HCT116 (cell line): ENCODE results near the gene LRP1B. TPM values are rescaled to one million over a fixed set of nuclear protein-coding genes. Genes with fewer than 3 reads are reported as not detected.
A peak's percentile ranks its signal among the peaks of the same experiment; 100 is the strongest.

Experiments
- ATAC-seq: fragments of 200-7000 bp; cut with Tn5 transposase; 2 replicates; pipeline ENCODE4 v1.9.1; 2020; ENCODE audit warnings: mild to moderate bottlenecking, moderate library complexity
- BruUV-seq: library from RNA; stranded (reverse); fragments of 400-500 nt; replicated peaks from 2 replicates; lab custom pipeline; 2021; lab: Mats Ljungman, UMichigan
- CTCF ChIA-PET: fragments of 300-600 bp; sonication (Branson Sonifier 250); formaldehyde crosslinking; loops from one replicate; lab custom pipeline; 2021; ENCODE audit warnings: antibody characterized with exemption; lab: Charles Lee
- POLR2A ChIA-PET: fragments of 300-600, 350-600 bp; sonication (Branson Sonifier 250); formaldehyde crosslinking; loops from one replicate; lab custom pipeline; 2021; ENCODE audit warnings: antibody characterized with exemption; lab: Charles Lee
- RAD21 ChIA-PET, 2 experiments: fragments of 300-600 bp; sonication (Branson Sonifier 250); formaldehyde crosslinking; loops; one replicate each; lab custom pipeline; 2023; ENCODE audit warnings: low total read pairs in 2 of 2; ENCODE audit not compliant: uncharacterized antibody in 2 of 2, unreplicated experiment in 2 of 2, low non-redundant PET in 1 of 2; lab: Charles Lee
- DNase-seq: peaks from one replicate; pipeline ENCODE4 v3.0.0-alpha.2; 2010; ENCODE audit warnings: low read depth, low spot score
- H2AFZ ChIP-seq: fragments of 200-600 bp; shearing (Covaris generic), sonication (generic); 2 replicates; pipeline ENCODE4 v1.6.1; 2017; ENCODE audit warnings: low read depth, mixed run types, mixed read lengths, antibody characterized with exemption, low read length; ENCODE audit not compliant: poor library complexity, severe bottlenecking
- H3K27ac ChIP-seq: 2 replicates; pipeline ENCODE4 v1.5.1; 2012; ENCODE audit warnings: low read depth, low read length
- H3K27me3 ChIP-seq: fragments of 200-600 bp; sonication (generic); 2 replicates; pipeline ENCODE4 v1.6.1; 2016; ENCODE audit warnings: mixed run types, low read length, mixed read lengths; ENCODE audit not compliant: insufficient read depth
- H3K36me3 ChIP-seq, 2 experiments: fragments of 200-500 bp in 1 of 2; fragments of 200-600 bp in 1 of 2; sonication (Bioruptor generic) in 1 of 2; sonication (generic) in 1 of 2; 2 replicates each; pipeline versions ENCODE4 v1.5.1 to v1.6.1; 2014 to 2016; ENCODE audit warnings: low read length in 2 of 2, inconsistent platforms in 1 of 2, mixed read lengths in 1 of 2, mixed run types in 1 of 2; ENCODE audit not compliant: insufficient read depth in 2 of 2, control insufficient read depth in 1 of 2
- H3K4me1 ChIP-seq, 2 experiments: fragments of 200-600 bp in 1 of 2; sonication (generic) in 1 of 2; 2 replicates each; pipeline versions ENCODE4 v1.5.1 to v1.6.1; 2012 to 2017; ENCODE audit warnings: low read length in 2 of 2, inconsistent platforms in 1 of 2, mild to moderate bottlenecking in 1 of 2, mixed read lengths in 1 of 2, mixed run types in 1 of 2, moderate library complexity in 1 of 2; ENCODE audit not compliant: insufficient read depth in 2 of 2, control insufficient read depth in 1 of 2
- H3K4me2 ChIP-seq: fragments of 200-600 bp; sonication (generic); 2 replicates; pipeline ENCODE4 v1.6.1; 2017; ENCODE audit warnings: mixed run types, low read length, mixed read lengths
- H3K4me3 ChIP-seq, 2 experiments: fragments of 200-600 bp in 1 of 2; sonication (generic) in 1 of 2; replicated peaks in 1 of 2; 2 replicates each; pipeline ENCODE4 v1.5.1; 2011 to 2016; ENCODE audit warnings: low read length in 2 of 2, control low read depth in 1 of 2, low read depth in 1 of 2, mild to moderate bottlenecking in 1 of 2, mixed read lengths in 1 of 2, mixed run types in 1 of 2
- H3K79me2 ChIP-seq: fragments of 200-600 bp; sonication (generic); 2 replicates; pipeline ENCODE4 v1.6.1; 2017; ENCODE audit warnings: mild to moderate bottlenecking, mixed run types, low read length, moderate library complexity, mixed read lengths; ENCODE audit not compliant: insufficient read depth
- H3K9ac ChIP-seq: fragments of 200-600 bp; sonication (generic); 2 replicates; pipeline ENCODE4 v1.6.1; 2016; ENCODE audit warnings: low read length, mixed read lengths
- H3K9me2 ChIP-seq: fragments of 200-600 bp; sonication (generic), shearing (Covaris generic); 2 replicates; pipeline ENCODE4 v1.6.1; 2017; ENCODE audit warnings: mixed run types, mild to moderate bottlenecking, moderate library complexity; ENCODE audit not compliant: insufficient read depth
- H3K9me3 ChIP-seq, 2 experiments: fragments of 200-500 bp in 1 of 2; fragments of 200-600 bp in 1 of 2; sonication (Bioruptor generic) in 1 of 2; sonication (generic) in 1 of 2; 2 replicates each; pipeline ENCODE4 v1.6.1; 2014 to 2017; ENCODE audit warnings: low read length in 2 of 2, mixed read lengths in 2 of 2, inconsistent platforms in 1 of 2, low read depth in 1 of 2, mild to moderate bottlenecking in 1 of 2, mixed run types in 1 of 2, moderate library complexity in 1 of 2; ENCODE audit not compliant: control insufficient read depth in 1 of 2, insufficient read depth in 1 of 2
- H4K20me1 ChIP-seq: fragments of 200-600 bp; sonication (generic), shearing (Covaris generic); 2 replicates; pipeline ENCODE4 v1.6.1; 2017; ENCODE audit warnings: mixed run types, mild to moderate bottlenecking, moderate library complexity; ENCODE audit not compliant: insufficient read depth
- CBX3 ChIP-seq: IDR thresholded peaks from 2 replicates; pipeline ENCODE4 v1.6.1; 2012; ENCODE audit warnings: low read depth
- EGR1 ChIP-seq: IDR thresholded peaks from 2 replicates; pipeline ENCODE4 v1.6.1; 2012; ENCODE audit warnings: low read depth
- ELF1 ChIP-seq: IDR thresholded peaks from 2 replicates; pipeline ENCODE4 v1.6.1; 2012; ENCODE audit warnings: low read depth, borderline replicate concordance
- JUND ChIP-seq: IDR thresholded peaks from 2 replicates; pipeline ENCODE4 v1.6.1; 2012
- POLR2A ChIP-seq: IDR thresholded peaks from 2 replicates; pipeline ENCODE4 v1.7.0; 2011; ENCODE audit warnings: borderline replicate concordance; ENCODE audit not compliant: insufficient read depth, insufficient read length; ENCODE audit errors: extremely low read depth
- POLR2AphosphoS5 ChIP-seq: IDR thresholded peaks from 2 replicates; pipeline ENCODE4 v1.6.1; 2011; ENCODE audit warnings: mild to moderate bottlenecking, low read depth, low read length, moderate library complexity
- RAD21 ChIP-seq: IDR thresholded peaks from 2 replicates; pipeline ENCODE4 v1.6.1; 2012; ENCODE audit warnings: low read depth, mild to moderate bottlenecking
- SIN3A ChIP-seq: IDR thresholded peaks from 2 replicates; pipeline ENCODE4 v1.6.1; 2012; ENCODE audit warnings: low read depth
- SP1 ChIP-seq: IDR thresholded peaks from 2 replicates; pipeline ENCODE4 v1.6.1; 2012; ENCODE audit warnings: low read depth
- SRF ChIP-seq: IDR thresholded peaks from 2 replicates; pipeline ENCODE4 v1.6.1; 2012; ENCODE audit warnings: low read depth
- TCF7L2 ChIP-seq: IDR thresholded peaks from 2 replicates; pipeline ENCODE4 v1.7.0; 2011; ENCODE audit warnings: borderline replicate concordance, inconsistent platforms; ENCODE audit not compliant: insufficient read depth, insufficient read length; ENCODE audit errors: extremely low read depth
- YY1 ChIP-seq: IDR thresholded peaks from 2 replicates; pipeline ENCODE4 v1.6.1; 2011; ENCODE audit warnings: low read length, low read depth, moderate library complexity, mild to moderate bottlenecking; ENCODE audit not compliant: insufficient replicate concordance; ENCODE audit errors: extremely low read depth
- ZNF274 ChIP-seq: fragments of 200-500 bp; sonication (Bioruptor generic); IDR thresholded peaks from 2 replicates; pipeline ENCODE4 v1.6.1; 2014; ENCODE audit warnings: mild to moderate bottlenecking, low read depth, low read length, inconsistent platforms
- intact Hi-C: fragments of 100-400 bp; cut with micrococcal nuclease; formaldehyde crosslinking; loops from 2 replicates; pipeline ENCODE4 v1.10.0; 2022
- total RNA-seq: library from RNA; stranded (reverse); gene quantifications from one replicate; pipeline ENCODE4 v1.2.1, GENCODE V29; 2021; ENCODE audit not compliant: unreplicated experiment
- TF ChIP-seq, protein P1 (sequence below): IDR thresholded peaks from 2 replicates; pipeline ENCODE4 v1.6.1; 2012
- TF ChIP-seq, protein P2 (sequence below): IDR thresholded peaks from 2 replicates; pipeline ENCODE4 v1.6.1; 2011; ENCODE audit warnings: mild to moderate bottlenecking, low read length, moderate library complexity; ENCODE audit not compliant: insufficient replicate concordance; ENCODE audit errors: extremely low read depth
- TF ChIP-seq, protein P3 (sequence below): IDR thresholded peaks from 2 replicates; pipeline ENCODE4 v1.6.1; 2012; ENCODE audit warnings: low read depth

LRP1B gene
- total RNA-seq, 1 experiment from 2014 or later, result 0.34 TPM

DNA sequence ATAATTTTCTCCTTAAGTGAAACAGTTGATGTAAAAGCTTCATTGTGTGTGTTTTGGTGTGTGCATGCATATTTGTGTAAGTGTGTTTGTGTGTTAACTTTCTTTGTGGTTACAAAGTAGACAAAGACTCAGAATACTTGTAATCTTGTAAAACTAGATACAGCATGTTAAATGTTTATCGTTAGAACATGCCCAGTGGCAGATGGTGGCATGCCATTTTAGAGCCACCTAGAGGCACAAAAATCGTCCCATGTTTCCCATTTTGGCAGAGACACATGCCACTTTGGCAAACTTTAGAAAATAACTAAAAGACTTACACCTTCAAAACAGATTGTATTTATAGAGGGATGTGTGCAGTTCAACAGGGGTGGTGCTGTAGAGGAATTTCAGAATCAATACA lies 224.1 kb downstream of the LRP1B start:
- RAD21 ChIA-PET, result no interaction called here
- no peak overlapping the region for H3K4me3 ChIP-seq
- H3K9me2 ChIP-seq, result no peaks in the 10 kb centered on the region
- BruUV-seq, result no TSS peak
- no peaks in the 10 kb centered on the region for H4K20me1 ChIP-seq
- H3K4me2 ChIP-seq, result no peak overlapping the region
- no peaks in the 10 kb centered on the region for H3K9me3 ChIP-seq
- POLR2A ChIA-PET, result no interaction called here
- no peak for TF ChIP-seq SIN3A
- no peak for TF ChIP-seq JUND
- peak; percentile 7; the same call in 1 of the 2 replicates for TF ChIP-seq RAD21
- H3K27me3 ChIP-seq, result no peaks in the 10 kb centered on the region
- no peaks in the 10 kb centered on the region for H3K36me3 ChIP-seq
- H2AFZ ChIP-seq, result no peak overlapping the region
- ATAC-seq, result no peak
- no peaks in the 10 kb centered on the region for H3K79me2 ChIP-seq
- H3K4me1 ChIP-seq, result no peaks in the 10 kb centered on the region
- no peak overlapping the region for H3K9ac ChIP-seq
- CTCF ChIA-PET, result no interaction called here
- intact Hi-C loops, result no loop called here
- H3K27ac ChIP-seq, result no peak overlapping the region
- no peak for DNase-seq

DNA sequence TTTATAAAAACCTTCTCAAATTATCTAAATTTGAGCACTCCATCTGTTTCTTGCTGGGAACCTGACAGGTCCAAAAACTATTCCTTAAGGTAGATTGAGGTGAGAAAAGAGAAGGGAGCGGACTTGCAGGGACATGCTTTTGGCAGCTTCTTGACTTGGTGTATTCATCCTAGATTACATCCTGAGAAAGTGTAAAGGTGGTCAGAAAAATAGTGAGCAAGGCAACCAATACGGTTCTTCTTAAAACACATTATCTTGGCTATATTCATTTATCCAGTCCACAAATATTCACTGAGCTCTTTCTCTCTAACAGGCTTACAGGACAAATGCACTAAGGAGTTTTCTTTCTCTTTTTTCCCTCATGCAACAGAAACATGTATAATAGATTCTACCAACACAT lies 230.0 kb downstream of the LRP1B start:
- ChIA-PET CTCF (no interaction called here), RAD21 (no interaction called here), POLR2A (no interaction called here)
- Histone ChIP-seq H3K79me2 (no peaks in the 10 kb centered on the region), H3K27ac (no peak overlapping the region), H3K27me3 (no peaks in the 10 kb centered on the region), H3K9ac (no peak overlapping the region), H3K4me3 (no peak overlapping the region), H3K4me2 (no peak overlapping the region), H3K9me2 (no peaks in the 10 kb centered on the region), H3K36me3 (no peaks in the 10 kb centered on the region), H4K20me1 (no peaks in the 10 kb centered on the region), H2AFZ (no peak overlapping the region), H3K9me3 (no peaks in the 10 kb centered on the region), H3K4me1 (no peaks in the 10 kb centered on the region)
- ATAC-seq (no peak), DNase-seq (no peak)
- BruUV-seq, result no TSS peak
- intact Hi-C loops, result no loop called here
- TF ChIP-seq, protein P1, sequence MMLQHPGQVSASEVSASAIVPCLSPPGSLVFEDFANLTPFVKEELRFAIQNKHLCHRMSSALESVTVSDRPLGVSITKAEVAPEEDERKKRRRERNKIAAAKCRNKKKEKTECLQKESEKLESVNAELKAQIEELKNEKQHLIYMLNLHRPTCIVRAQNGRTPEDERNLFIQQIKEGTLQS, result no peak
- TF ChIP-seq TCF7L2 (no peak), ZNF274 (no peak), SP1 (no peak), SRF (no peak), JUND (no peak), ELF1 (no peak), YY1 (no peak), POLR2A (no peak), RAD21 (no peak), POLR2AphosphoS5 (no peak), EGR1 (no peak), CBX3 (no peak)
- TF ChIP-seq, protein P2, sequence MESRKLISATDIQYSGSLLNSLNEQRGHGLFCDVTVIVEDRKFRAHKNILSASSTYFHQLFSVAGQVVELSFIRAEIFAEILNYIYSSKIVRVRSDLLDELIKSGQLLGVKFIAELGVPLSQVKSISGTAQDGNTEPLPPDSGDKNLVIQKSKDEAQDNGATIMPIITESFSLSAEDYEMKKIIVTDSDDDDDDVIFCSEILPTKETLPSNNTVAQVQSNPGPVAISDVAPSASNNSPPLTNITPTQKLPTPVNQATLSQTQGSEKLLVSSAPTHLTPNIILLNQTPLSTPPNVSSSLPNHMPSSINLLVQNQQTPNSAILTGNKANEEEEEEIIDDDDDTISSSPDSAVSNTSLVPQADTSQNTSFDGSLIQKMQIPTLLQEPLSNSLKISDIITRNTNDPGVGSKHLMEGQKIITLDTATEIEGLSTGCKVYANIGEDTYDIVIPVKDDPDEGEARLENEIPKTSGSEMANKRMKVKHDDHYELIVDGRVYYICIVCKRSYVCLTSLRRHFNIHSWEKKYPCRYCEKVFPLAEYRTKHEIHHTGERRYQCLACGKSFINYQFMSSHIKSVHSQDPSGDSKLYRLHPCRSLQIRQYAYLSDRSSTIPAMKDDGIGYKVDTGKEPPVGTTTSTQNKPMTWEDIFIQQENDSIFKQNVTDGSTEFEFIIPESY, result no peak
- TF ChIP-seq, protein P3, sequence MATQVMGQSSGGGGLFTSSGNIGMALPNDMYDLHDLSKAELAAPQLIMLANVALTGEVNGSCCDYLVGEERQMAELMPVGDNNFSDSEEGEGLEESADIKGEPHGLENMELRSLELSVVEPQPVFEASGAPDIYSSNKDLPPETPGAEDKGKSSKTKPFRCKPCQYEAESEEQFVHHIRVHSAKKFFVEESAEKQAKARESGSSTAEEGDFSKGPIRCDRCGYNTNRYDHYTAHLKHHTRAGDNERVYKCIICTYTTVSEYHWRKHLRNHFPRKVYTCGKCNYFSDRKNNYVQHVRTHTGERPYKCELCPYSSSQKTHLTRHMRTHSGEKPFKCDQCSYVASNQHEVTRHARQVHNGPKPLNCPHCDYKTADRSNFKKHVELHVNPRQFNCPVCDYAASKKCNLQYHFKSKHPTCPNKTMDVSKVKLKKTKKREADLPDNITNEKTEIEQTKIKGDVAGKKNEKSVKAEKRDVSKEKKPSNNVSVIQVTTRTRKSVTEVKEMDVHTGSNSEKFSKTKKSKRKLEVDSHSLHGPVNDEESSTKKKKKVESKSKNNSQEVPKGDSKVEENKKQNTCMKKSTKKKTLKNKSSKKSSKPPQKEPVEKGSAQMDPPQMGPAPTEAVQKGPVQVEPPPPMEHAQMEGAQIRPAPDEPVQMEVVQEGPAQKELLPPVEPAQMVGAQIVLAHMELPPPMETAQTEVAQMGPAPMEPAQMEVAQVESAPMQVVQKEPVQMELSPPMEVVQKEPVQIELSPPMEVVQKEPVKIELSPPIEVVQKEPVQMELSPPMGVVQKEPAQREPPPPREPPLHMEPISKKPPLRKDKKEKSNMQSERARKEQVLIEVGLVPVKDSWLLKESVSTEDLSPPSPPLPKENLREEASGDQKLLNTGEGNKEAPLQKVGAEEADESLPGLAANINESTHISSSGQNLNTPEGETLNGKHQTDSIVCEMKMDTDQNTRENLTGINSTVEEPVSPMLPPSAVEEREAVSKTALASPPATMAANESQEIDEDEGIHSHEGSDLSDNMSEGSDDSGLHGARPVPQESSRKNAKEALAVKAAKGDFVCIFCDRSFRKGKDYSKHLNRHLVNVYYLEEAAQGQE, result no peak
